Colon (tissue), 2 donors: ENCODE measurements around the gene VWF.
"Not testable (repeated sequence)": the region's sequence is repeated elsewhere in the genome, so short reads cannot be mapped to it uniquely, and the experiment has no call there.

ENCODE experiments used
- FAIRE-seq: peaks from 2 replicates; lab custom pipeline; 2012; peaks lifted over from hg19 to GRCh38; lab: Jason Lieb, UNC
- donor health status: control.
- donor health status: control.

VWF gene

GRCh38 chr12:6124411-6125309 lies at the start of gene VWF:
TSS of gene VWF (minus strand) at chr12:6124670. CDS start at chr12:6123196, 1,474 bp downstream.
- FAIRE-seq, result no peak

DNA sequence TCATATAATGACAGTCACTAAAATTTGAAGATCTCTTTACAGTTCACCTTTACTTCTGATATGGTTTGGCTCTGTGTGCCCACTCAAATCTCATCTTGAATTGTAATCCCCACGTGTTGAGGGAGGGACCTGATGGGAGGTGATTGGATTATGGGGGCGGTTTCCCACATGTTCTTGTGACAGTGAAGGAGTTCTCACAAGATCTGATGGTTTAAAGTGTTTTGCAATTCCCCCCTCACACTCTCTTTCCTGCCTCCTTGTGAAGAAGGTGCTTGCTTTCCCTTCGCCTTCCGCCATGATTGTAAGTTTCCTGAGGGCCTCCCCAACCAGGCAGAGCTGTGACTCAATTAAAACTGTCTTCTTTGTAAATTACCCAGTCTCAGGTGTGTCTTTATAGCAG lies 48.4 kb upstream of the VWF start:
- no peak for FAIRE-seq

DNA sequence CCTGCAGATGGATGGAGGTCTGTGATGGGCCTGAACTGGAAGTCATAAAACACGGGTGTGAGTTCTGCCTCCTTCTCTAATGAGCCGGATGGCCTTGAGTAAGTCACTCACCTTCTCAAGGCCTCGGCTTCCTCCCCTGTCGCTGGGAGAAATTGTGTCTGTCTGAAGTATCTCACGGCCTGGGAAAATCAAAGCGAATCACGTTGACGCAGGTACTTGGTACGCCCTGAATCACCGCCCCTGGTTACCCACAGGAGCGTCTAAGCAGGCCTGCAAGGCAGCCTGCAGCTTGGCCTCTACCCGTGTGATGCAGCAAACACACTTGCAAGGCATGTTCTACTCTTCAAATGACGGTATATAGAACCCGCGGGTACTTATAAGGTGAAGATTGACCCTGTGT lies 47.6 kb upstream of the VWF start:
- no peak for FAIRE-seq

DNA sequence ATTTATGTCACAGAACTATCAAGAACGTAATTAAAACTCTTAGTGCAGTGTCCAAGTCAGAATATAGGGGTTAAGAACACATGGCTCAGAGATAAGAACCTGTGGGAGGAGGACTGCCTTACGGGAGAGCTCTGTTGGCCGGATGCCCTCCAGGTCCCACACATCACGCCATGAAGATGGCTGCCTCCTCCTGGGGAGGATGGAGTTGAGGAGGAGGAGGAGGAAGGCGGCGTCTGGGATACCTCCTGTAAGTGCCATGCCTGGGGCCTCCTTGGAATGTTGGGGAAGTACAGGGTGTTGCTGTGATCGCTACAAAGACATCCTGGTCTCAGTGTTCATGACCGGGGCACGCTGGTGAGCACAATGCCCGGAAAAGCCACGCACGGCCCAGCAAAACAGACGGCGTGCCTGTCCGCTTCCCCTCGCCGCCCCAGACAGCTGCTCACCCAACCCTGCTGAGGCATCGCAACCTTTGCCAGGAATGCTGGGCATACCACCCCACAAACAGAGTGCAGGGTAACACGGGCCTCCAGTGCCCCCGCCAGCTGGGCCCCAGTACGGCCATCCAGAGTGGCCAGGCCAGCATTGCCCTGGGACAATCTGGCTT lies 47.0 kb upstream of the VWF start:
- no peak for FAIRE-seq

DNA sequence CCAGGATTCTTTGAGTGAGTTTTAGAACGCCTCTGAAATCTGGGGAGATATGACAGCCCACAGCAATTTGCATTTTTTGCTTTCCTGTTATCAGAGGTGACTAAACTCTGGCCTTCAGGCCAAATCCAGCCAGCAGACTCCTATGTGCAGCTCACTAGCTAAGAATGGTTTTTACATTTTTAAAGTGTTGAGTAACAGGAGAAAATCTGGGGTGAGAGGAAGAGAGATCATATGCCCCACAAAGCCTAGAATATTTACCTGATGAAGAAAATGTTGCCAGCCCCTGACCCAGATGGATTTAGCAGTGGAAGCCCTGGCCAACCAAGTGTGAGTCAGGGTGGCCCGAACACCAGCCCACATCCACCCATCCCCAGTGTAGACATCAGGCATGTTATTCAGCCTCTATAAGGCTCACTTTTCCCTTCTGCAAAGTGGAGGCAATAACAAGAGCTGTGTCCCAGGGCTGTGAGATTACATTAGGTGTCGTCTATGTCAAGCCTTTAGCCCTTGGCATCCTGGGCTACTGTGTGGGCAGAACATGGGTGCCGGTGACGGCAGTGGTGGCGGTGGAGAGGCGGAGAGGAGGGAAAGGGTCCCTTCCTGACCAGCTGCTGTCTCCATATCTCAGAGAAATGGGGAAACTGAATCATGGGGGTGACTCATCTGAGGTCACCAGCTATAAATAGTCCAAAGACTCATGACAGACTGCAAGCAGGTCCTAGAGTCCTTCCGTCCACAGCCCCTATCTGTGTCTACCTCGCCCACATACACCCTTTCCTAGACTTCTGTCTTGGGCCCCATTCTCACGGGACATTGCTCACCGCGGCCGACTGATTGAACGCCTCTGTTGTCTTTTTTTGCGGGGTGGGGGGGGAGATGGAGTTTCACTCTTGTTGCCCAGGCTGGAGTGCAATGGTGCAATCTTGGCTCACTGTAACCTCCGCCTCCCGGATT lies 43.1 kb upstream of the VWF start:
- FAIRE-seq, result no peak

- no peak for FAIRE-seq
Observed at GRCh38 chr12:6166808-6167207, 42.3 kb upstream of the VWF start.

DNA sequence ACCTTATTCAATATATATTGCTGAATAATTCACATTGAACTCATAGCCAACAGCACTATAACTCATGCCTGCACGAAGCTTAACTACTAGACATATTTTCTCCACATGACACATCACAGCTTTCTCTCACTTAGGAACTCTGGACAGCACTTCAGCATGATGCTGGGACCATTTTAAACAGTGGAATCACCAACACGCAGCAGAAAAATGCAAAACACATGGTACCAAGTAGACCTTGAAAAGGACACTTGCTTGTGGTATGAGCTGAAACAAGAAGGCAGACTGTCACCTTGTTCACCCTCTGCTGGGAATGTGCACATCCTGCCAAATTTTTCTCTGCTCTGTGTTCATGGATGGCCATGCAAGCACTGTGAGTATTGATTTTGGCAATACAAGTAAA lies 40.9 kb upstream of the VWF start:
- no peak for FAIRE-seq

DNA sequence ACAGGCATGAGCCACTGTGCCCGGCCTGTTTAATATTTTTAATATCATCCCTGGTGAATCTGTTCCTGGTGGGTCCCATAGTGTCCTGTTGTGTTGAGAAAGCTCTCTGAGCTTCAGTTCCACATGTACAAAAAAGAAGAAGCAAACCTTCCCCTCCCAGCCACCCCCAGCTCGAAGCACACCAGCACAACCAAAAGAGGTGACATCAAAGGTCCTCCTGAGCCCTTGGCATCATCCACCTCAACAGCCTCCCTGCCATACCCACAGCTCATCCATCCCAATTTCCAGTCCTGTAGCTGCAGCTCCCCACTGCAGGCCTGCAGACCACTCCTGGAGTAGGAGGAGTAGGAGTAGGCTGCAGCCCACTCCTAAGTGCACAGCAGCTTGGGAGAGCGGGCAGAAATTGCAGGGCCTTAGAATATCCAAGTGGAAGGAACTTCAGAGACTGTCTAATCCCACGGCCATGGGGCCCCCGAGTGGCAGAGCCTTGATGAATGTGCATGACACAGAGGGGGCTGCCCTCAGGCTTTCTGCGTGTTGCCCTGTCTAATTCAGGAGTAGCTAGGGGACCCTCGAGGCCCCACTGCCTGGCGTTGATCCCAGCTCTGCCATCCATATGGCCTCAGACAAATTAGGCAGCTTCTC lies 39.1 kb upstream of the VWF start:
- no peak for FAIRE-seq

DNA sequence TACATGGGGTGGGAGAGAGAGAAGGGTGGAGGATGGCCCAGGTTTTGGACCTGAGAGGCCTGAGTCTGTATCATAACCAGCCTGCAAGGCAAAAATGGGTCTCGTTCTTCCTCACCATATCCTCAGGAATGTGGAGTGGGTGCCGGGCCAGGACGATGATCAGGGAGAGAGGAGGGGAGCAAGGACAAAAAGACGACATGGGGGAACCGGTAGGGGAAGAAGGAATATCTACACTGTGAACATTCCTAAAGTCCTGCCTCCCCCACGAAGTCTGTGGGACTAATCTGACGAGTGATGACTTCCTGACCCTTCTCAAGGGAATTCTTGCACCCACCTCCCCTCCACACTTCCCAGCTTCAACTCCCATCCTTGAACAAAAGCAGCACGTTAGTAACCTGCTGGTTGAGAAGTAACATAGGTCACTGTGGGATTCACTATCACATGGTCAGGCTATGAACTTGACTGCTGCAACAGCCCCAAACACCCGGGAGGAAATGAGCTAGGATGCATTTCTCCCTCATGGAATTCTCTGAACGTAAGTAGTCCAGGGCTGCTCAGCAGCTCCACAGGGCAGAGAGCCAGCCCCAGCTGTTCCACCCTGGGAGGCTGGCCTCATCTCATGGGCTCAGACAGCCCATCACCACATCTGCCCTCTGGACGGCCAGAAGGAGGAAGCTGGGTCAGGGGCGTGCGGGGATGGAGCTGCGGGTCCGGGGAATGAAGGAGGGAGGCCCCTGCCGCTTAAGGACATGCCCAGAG lies 36.8 kb upstream of the VWF start:
- FAIRE-seq, result no peak

GRCh38 chr12:6160049-6160649 lies 35.7 kb upstream of the VWF start:
- FAIRE-seq, result not testable (repeated sequence)

DNA sequence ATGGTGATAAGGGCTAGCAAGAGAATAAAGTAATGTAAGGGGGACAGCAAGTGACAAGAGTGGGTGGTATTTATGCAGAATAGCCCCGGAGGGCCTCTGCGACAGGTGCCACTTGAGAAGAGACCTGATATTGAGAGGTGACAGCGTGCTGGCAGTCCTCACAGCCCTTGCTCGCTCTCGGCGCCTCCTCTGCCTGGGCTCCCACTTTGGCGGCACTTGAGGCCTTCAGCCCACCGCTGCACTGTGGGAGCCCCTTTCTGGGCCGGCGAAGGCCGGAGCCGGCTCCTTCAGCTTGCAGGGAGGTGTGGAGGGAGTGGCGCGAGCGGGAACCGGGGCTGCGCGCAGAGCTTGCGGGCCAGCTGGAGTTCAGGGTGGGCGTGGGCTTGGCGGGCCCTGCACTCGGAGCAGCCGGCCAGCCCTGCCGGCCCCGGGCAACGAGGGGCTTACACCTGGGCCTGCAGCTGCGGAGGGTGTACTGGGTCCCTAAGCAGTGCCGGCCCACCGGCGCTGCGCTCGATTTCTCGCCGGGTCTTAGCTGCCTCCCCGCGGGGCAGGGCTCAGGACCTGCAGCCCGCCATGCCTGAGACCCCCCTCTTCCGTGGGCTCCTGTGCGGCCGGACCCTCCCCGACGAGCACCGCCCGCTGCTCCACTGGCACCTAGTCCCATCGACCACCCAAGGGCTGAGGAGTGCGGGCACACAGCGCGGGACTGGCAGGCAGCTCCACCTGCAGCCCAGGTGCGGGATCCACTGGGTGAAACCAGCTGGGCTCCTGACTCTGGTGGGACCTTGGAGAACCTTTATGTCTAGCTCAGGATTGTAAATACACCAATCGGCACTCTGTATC lies 34.9 kb upstream of the VWF start:
- not testable (repeated sequence) for FAIRE-seq

DNA sequence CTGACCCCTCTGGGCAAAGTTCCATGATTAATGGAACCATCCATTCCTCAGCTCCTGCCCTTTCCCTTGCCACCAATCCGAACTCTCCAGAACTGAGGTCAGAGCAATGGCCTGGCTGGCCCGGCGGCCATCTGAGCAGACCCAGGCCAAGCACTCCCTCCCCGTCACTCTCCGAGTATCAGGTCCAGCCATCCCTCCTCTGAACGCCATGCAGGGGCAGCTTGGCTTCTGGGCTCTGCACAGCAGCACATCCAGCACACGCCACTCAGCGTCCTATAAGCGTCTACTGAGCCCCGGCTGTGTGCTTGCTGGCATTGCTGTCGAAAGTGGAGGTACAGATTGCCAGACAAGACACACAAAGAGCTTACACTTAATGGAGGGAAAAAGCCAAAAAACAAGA lies 34.3 kb upstream of the VWF start:
- FAIRE-seq, result no peak

- FAIRE-seq, result no peak
Observed at GRCh38 chr12:6158255-6158654, 33.8 kb upstream of the VWF start.

GRCh38 chr12:6157482-6157881 lies 33.0 kb upstream of the VWF start:
- FAIRE-seq, result no peak

- FAIRE-seq, result no peak
Observed at GRCh38 chr12:6154730-6155459, 30.4 kb upstream of the VWF start.

- not testable (repeated sequence) for FAIRE-seq
Observed at GRCh38 chr12:6148722-6149121, 24.3 kb upstream of the VWF start.

- FAIRE-seq, result no peak
Observed at GRCh38 chr12:6148061-6148460, 23.6 kb upstream of the VWF start.

GRCh38 chr12:6146951-6147350 lies 22.5 kb upstream of the VWF start:
- no peak for FAIRE-seq

GRCh38 chr12:6146509-6146908 lies 22.0 kb upstream of the VWF start:
- no peak for FAIRE-seq
